Caco-2 (cell line): ENCODE data around the gene CAPN15. TPM values are rescaled to one million over a fixed set of nuclear protein-coding genes. Genes with fewer than 3 reads are reported as not detected.

Experiments used
- BruUV-seq: library from RNA; stranded (reverse); fragments of 400-500 nt; replicated peaks from 2 replicates; lab custom pipeline; 2021; lab: Mats Ljungman, UMichigan
- CTCF ChIA-PET: fragments of 300-600 bp; sonication (Branson Sonifier 250); formaldehyde crosslinking; loops from one replicate; lab custom pipeline; 2022; ENCODE audit warnings: antibody characterized with exemption; lab: Charles Lee
- POLR2A ChIA-PET: fragments of 300-600 bp; sonication (Branson Sonifier 250); formaldehyde crosslinking; loops from one replicate; lab custom pipeline; 2022; ENCODE audit warnings: antibody characterized with exemption; lab: Charles Lee
- DNase-seq, 2 experiments: peaks; one replicate each; pipeline versions ENCODE4 v3.0.0 to v3.0.0-alpha.2; 2020 to 2022
- H3K27me3 ChIP-seq: replicated peaks from 2 replicates; pipeline ENCODE4 v1.6.0; 2011; ENCODE audit warnings: low read length; ENCODE audit not compliant: control insufficient read depth, insufficient read depth
- H3K36me3 ChIP-seq: 2 replicates; pipeline ENCODE4 v1.5.1; 2011; ENCODE audit warnings: low read length; ENCODE audit not compliant: control insufficient read depth, insufficient read depth
- H3K4me1 ChIP-seq: fragments of 250-450 bp; sonication (Bioruptor Pico); 2 replicates; pipeline ENCODE4 v1.5.1; 2020; ENCODE audit warnings: mild to moderate bottlenecking
- H3K4me3 ChIP-seq: 2 replicates; pipeline ENCODE4 v1.5.1; 2011; ENCODE audit warnings: low read depth, mild to moderate bottlenecking, control low read depth, low read length
- H3K9me3 ChIP-seq: fragments of 250-450 bp; sonication (Bioruptor Pico); 2 replicates; pipeline ENCODE4 v1.5.1; 2020; ENCODE audit warnings: mild to moderate bottlenecking, moderate library complexity
- H3K27ac Mint-ChIP-seq: one replicate; pipeline ENCODE4 v1.8.0; 2022; ENCODE audit warnings: mixed read lengths; ENCODE audit not compliant: unreplicated experiment
- H3K27me3 Mint-ChIP-seq: one replicate; pipeline ENCODE4 v1.8.0; 2022; ENCODE audit warnings: mixed read lengths; ENCODE audit not compliant: insufficient read depth, unreplicated experiment
- H3K36me3 Mint-ChIP-seq: one replicate; pipeline ENCODE4 v1.8.0; 2022; ENCODE audit warnings: mild to moderate bottlenecking, mixed read lengths; ENCODE audit not compliant: insufficient read depth, unreplicated experiment
- H3K4me1 Mint-ChIP-seq: one replicate; pipeline ENCODE4 v1.8.0; 2022; ENCODE audit warnings: low read depth, mixed read lengths; ENCODE audit not compliant: unreplicated experiment
- H3K4me3 Mint-ChIP-seq: one replicate; pipeline ENCODE4 v1.8.0; 2022; ENCODE audit warnings: mild to moderate bottlenecking, moderate library complexity, mixed read lengths; ENCODE audit not compliant: unreplicated experiment
- H3K9me3 Mint-ChIP-seq: one replicate; pipeline ENCODE4 v1.8.0; 2022; ENCODE audit warnings: mixed read lengths; ENCODE audit not compliant: unreplicated experiment
- CTCF ChIP-seq, 2 experiments: fragments of 200-600 bp in 1 of 2; IDR thresholded peaks; 1 replicate in 1 of 2; 2 replicates in 1 of 2; pipeline versions ENCODE4 v1.5.1 to v1.8.0; 2011 to 2022; ENCODE audit warnings: antibody characterized with exemption in 1 of 2, control low read depth in 1 of 2, inconsistent platforms in 1 of 2, low read depth in 1 of 2, low read length in 1 of 2, mild to moderate bottlenecking in 1 of 2, moderate library complexity in 1 of 2; ENCODE audit not compliant: insufficient read depth in 1 of 2, severe bottlenecking in 1 of 2, unreplicated experiment in 1 of 2
- intact Hi-C: fragments of 100-400 bp; cut with micrococcal nuclease; formaldehyde crosslinking; loops from one replicate; pipeline ENCODE4 v1.10.0; 2022; ENCODE audit not compliant: unreplicated experiment
- total RNA-seq: library from RNA; stranded (reverse); gene quantifications from 2 replicates; pipeline ENCODE4 v1.2.3, GENCODE V29; 2022

The CAPN15 gene
- total RNA-seq, 1 experiment from 2014 or later = 85.3 TPM

- Mint-ChIP-seq H3K4me1 (no peaks in the 10 kb centered on the region), H3K36me3 (peaks cover 8% of the 10 kb centered on the region), H3K27ac (no peak overlapping the region), H3K4me3 (no peak overlapping the region), H3K9me3 (no peaks in the 10 kb centered on the region), H3K27me3 (no peaks in the 10 kb centered on the region)
- ChIA-PET POLR2A (no interaction called here), CTCF (no interaction called here)
- no peak overlapping the region for H3K4me3 ChIP-seq
- no peaks in the 10 kb centered on the region for H3K9me3 ChIP-seq
- no peaks in the 10 kb centered on the region; the same call in 1 of the 2 replicates for H3K36me3 ChIP-seq
- intact Hi-C loops = no loop called here
- no peak for DNase-seq
- H3K4me1 ChIP-seq = no peaks in the 10 kb centered on the region
- H3K27me3 ChIP-seq = no peaks in the 10 kb centered on the region
- TF ChIP-seq CTCF (IDR thresholded peaks at IDR 0.05; ENCODE audit: insufficient read depth in 1 of 2, low read depth in 1 of 2, low read length in 1 of 2, severe bottlenecking in 1 of 2, unreplicated experiment in 1 of 2) = no peak
- BruUV-seq = no TSS peak
Observed at GRCh38 chr16:580141-580945, 52.8 kb downstream of the CAPN15 start.

GRCh38 chr16:580946-581498, 53.5 kb downstream of the CAPN15 start:
- no peaks in the 10 kb centered on the region for H3K27me3 ChIP-seq
- H3K9me3 ChIP-seq = no peaks in the 10 kb centered on the region
- POLR2A ChIA-PET = no interaction called here
- Mint-ChIP-seq H3K27ac (no peak overlapping the region), H3K4me3 (no peak overlapping the region), H3K9me3 (no peaks in the 10 kb centered on the region), H3K36me3 (peaks cover 15% of the 10 kb centered on the region), H3K4me1 (no peaks in the 10 kb centered on the region), H3K27me3 (no peaks in the 10 kb centered on the region)
- H3K4me1 ChIP-seq = no peaks in the 10 kb centered on the region
- no TSS peak for BruUV-seq
- H3K4me3 ChIP-seq = no peak overlapping the region
- TF ChIP-seq CTCF (IDR thresholded peaks at IDR 0.05; ENCODE audit: insufficient read depth in 1 of 2, low read depth in 1 of 2, low read length in 1 of 2, severe bottlenecking in 1 of 2, unreplicated experiment in 1 of 2) = no peak
- CTCF ChIA-PET = no interaction called here
- intact Hi-C loops = no loop called here
- no peaks in the 10 kb centered on the region; the same call in 1 of the 2 replicates for H3K36me3 ChIP-seq
- DNase-seq = no peak

- H3K36me3 Mint-ChIP-seq = peaks cover 20% of the 10 kb centered on the region
- no peak overlapping the region for H3K27ac Mint-ChIP-seq
- no peak overlapping the region for H3K4me3 Mint-ChIP-seq
- H3K27me3 ChIP-seq = no peaks in the 10 kb centered on the region
- H3K9me3 Mint-ChIP-seq = no peaks in the 10 kb centered on the region
- ChIA-PET POLR2A (no interaction called here), CTCF (interaction anchor here (0.5 kb wide), 1 partner anchor 43 kb away, joined by 5 read pairs; no protein-coding TSS in a partner anchor)
- intact Hi-C loops = no loop called here
- H3K9me3 ChIP-seq = no peaks in the 10 kb centered on the region
- H3K4me3 ChIP-seq = no peak overlapping the region
- no peaks in the 10 kb centered on the region; the same call in 1 of the 2 replicates for H3K36me3 ChIP-seq
- DNase-seq = no peak
- no peaks in the 10 kb centered on the region for H3K4me1 Mint-ChIP-seq
- no peaks in the 10 kb centered on the region; the same call in 1 of the 2 replicates for H3K4me1 ChIP-seq
- no peaks in the 10 kb centered on the region for H3K27me3 Mint-ChIP-seq
- no TSS peak for BruUV-seq
- no peak for TF ChIP-seq CTCF (IDR thresholded peaks at IDR 0.05; ENCODE audit: insufficient read depth in 1 of 2, low read depth in 1 of 2, low read length in 1 of 2, severe bottlenecking in 1 of 2, unreplicated experiment in 1 of 2)
Observed at GRCh38 chr16:582218-582613, 54.7 kb downstream of the CAPN15 start.
